Measurements from ENCODE around the gene RCAN2.

RCAN2 gene

DNA sequence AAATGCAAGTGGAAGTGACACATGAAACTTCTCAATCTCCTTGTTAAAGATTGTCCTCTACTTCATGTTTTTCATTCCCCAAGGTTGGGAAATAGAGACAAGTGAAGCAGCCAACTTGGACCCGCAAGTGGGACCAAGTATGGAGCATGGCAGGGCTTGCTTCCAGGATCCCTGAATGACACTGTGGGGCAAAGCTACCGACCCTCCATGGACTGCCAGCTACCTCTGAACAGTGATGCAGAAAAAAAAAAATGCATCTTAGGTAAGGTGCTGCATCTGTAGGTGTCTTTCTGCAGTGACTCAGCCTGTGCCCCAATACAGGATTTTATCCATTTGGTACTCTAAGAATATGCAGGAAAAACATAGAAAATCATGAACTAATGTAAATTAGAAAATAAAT, 201.4 kb downstream of the RCAN2 start:
- no peak for DNase-seq

DNA sequence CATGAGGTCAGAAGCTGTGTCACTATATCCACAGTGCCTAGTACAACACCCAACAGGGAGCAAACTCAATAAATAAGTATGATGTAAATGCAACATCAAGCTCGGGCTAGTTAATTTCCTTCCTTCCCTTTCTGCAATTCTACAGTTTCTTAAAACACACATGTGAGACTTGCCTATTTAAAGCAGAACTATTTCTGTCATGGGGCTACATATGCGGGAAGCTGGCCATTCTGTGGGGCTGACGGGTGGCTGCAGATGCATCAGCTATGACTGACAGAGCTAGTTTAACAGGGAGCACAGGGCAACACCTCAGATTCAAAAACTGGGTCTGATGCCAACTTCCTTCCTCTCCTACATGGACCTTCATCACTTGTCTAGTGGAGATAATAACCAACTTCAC, 202.4 kb downstream of the RCAN2 start:
- no peak for DNase-seq

DNA sequence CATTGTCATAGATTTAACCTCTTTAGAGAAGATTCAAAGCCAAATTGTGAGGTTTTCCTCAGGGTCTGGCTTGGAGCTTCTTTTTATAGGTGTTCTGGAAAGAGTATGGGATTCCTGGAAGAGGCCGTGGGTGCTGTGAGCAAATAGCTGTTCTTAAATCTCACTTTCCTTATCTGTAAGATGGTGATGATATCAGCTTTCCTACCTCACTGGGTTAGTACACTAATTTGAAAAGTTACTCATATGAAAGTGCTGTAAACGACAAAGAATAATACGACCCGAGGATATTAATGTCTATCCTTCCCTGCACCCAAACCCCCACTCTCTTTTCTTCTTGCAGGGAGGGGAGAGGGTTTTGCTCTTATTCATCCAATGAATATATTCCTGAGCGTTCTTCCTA, 203.6 kb downstream of the RCAN2 start:
- no peak for DNase-seq

DNA sequence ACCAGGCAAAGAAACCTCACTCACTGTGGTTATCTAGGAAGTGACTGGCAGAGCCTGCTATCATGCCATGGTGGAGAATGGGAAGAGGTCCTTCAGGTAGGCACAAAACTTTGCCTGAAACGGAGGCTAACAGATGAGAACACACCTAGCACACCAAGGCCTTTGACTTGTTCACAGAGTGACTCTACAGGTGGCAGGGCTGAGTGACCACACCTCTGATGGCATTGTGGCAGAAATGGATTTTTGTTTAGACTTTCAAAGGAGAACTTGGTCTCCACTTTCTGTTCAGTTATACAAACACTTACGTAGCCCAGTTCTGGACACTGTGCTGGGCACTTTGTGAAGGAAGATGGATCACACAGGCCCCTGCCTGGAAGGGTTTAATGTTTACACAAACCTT, 204.2 kb downstream of the RCAN2 start:
- no peak for DNase-seq

DNA sequence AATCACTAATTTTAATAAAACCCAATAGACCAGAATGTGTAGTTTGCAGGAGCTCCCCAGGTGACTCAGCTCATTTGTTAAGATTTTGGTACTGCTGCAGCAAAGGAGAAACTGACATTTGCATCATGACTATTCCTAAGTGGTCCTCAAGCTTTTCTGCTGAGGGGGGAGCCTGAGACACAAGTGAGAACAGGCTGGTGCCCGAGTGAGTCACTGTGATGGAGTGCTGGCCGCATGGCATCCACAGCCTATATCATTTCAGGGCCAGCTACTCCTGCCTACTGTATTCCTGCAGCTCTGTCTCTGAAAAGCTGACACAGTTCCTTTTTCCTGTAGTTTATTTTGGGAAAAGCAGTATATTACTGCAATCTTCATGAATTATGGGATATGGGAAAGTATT, 206.8 kb downstream of the RCAN2 start:
- no peak for DNase-seq

DNA sequence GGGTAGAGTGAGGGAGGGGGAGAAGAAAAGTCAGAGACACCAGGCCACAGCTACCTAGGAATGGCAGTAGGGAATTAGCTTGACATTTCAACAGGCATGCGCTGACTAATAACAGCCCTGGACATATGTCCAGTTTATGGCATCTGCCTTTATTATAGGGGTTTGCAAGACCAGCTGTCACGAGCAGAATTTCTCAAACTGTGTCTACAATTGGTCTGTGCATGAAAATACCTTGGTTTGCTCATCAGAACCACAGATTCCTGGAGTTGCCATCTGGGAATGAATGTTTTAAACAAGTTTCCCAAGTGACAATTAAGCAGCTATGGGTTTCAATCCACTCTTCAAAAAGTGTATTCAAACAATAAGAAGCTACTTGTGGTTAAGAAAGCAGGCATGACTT, 210.1 kb downstream of the RCAN2 start:
- no peak for DNase-seq

DNA sequence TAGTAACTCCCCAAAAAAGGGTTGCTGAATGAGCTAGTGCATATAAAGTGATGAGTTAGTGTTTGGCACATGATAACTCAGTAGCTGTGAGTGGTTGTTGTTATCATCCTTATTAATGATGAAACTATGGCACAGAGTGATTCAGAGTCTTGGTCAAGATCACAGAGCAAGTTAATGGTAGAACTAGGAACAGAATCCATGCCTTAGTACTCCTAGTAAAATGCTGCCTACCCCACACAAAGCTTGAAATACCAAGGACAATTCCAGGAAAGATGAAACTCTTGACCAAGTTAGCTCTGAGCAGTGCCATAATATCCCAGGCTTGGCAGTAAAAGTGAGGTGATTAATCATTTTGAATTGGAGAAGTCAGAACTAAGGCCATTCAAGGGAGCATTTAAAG, 211.4 kb downstream of the RCAN2 start:
- DNase-seq: no peak

DNA sequence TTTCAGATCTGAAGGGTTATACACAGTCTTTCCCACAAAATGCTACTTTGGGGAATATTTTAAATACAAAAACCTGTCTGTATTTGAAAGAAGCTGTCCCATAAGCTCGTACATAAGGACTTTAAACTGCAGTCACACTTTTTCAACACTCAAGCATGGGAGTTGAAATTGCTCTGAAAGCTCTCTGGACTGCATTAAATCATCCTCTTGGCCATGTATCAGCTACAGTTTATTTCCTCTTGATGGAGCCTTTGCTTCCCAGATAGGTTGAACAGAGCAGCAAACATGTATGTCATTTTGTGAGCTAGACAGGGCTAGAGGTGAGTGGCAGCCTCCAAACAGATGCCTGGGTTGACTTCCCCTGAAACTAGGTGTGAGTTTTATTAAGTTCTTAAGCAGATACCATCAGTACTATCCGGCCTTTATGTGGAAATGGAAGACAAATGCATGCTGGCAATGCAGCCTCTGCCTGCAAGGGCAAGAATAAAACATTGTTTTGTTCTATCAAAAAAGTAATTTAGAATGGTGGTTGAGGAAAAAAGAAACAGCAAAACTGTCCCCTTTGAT, 214.6 kb downstream of the RCAN2 start:
- peak in 1 of 2 donors; percentile 56 for DNase-seq

DNA sequence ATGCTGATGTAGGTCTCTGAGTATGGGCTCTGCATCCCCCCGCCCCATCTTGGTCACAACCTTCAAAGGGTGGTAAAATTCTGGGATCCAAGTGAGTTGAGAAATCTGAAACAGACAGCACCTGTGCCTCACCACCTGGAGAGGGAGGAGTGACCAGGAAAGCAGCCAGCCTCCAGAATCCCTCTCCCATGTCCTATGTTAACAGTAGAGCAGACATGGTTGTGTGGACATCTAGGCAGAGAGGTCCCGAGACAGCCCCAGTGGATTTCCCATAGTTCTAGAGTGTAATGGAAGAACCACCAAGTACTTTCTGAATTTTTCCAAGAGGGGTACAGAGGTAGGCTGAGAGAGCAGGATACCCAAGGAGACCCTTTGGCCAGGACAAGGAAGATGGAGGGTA, 216.7 kb downstream of the RCAN2 start:
- DNase-seq: no peak

DNA sequence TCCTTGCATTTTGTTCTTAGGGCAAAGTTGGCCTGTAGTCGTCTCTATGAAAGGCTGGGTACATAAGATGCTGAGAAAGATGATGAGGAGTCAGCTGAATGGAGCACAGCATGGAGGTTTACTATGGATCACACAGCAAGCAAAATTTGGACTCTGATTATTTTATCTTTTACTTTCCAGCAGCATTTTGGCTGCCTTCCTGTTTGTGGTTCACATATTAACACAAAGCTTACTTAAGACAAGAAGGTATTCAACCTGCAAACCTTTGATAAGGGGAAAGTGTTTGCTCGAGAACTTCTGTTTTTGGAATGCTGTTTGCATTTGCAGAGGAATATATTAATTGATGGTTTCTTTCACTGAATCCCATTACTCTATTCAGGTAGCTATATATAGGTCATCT, 217.3 kb downstream of the RCAN2 start:
- no peak for DNase-seq

DNA sequence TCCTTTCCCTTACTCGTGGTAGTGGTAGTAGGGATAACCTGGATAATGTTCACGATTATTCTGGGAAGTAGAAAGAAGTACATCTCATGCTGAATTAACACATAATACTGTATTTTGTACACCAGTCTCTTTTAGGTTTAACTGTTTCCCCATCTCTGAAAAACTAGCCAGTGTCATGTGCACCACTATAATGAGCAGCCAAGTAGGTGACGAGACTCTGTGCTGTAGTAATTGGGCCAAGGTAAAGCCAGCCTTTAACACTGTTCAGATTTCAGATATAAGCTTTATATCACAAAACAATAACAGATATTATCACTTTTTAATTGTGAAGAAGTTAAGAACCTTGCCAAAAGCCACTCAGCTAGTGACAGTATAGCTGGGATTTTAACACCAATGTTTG, 219.5 kb downstream of the RCAN2 start:
- DNase-seq: no peak

DNA sequence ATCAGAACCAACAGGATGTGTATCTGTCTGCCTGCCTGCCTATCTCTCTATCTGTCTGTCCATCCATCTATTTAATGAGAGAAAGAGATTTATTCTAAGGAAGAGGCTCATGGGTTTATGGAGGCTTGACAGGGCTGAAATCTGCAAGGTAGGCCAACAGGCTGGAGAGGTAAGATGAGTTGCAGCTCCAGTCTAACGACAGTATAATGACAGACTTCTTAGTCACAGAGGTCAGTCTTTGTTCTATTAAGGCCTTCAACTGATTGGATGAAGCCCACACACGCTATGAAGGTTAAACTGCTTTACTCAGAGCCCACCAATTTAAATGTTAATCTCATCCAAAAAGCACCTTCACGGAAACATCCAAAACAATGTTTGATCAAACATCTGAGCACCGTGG, 220.1 kb downstream of the RCAN2 start:
- DNase-seq: no peak

DNA sequence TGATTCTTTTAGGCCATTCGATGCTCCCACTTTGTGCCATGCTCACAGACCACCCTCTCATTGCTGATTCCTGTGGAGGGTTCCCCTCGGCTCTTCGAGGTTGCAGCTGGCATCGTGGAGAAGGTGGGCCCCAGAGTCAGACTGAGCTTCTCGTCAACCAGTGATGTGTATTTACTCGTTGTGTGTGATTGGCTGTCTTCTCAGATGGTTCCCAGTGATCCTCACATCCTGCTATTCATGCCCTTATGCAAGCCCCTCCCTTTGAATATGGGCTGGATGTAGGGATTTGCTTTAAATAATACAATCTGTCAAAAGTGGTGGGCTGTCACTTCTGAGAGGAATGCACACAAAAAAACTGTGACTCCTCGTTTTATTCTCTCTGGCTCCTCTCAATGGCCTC, 220.9 kb downstream of the RCAN2 start:
- no peak for DNase-seq

DNA sequence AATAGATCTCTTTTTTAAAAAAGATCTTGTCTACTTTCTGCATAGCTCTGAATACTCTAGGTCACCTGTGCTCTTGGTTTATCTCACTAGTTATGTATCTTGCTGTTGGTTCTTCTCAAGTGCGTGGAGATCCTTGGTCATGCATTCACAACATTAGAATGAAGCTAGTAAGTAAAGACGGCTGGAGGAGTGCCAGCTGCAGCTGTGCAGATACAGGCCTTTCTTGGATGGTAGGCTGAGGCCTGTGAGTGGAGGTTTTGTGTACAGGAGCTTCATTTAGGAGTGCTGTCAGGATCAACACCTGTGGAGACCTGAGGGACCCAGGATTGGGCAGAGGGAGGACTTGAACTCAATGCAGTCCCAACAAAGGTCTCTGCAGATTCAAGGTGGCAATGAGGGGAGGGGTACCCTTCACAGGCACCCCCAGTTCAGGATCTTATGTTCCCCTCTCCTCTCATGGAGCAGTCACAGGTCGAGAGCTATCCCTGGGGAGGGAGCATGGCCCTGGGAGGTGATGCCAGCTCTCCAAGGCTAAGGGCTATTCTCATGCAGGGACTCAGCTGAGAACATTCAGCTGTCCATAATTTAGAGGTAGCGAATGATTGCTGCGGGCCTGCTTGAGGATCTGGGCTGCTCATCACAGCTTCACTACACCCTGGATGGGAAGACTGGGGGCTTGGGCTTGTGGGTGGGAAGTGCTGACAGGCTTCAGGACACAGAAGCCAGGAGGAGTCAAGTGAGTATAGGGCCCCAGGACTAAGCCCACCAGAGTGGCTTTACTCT, 221.6 kb downstream of the RCAN2 start:
- DNase-seq: peak; percentile 13 to 24

DNA sequence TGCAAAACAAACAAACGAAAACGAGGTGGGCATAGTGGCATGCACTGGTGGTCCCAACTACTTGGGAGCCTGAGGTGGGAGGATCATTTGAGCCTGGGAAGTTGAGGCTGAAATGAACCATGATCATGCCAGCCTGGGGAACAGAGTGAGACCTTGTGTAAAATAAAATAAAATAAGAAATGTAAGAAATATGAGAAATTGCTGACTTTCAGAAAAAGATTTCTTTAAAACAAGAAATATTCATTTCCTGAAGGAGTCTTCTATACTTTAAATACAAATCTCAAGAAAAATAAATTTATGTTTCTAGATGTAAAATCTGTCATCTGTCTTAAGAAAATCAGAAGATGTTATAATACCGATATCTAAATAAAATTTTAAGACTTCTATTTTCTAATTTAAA, 223.7 kb downstream of the RCAN2 start:
- no peak for DNase-seq

DNA sequence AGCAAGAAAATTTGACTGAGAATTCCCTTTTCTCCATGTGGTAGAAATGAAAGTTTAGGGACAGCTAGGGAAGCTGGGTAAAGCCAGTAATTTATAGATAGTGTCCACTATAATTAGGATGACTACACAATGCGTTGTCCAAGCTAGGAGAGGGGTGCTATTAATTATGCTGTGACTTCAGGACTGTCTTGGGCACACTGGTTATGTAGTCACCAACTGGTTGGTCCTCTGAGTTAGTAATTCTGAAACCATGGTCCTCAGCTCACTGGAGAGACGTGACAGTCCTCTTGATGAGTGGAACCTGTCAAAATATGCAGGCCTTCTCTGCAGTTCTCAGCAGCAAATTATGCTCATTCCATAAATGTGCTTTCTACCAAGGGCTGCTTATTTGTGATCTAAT, 225.9 kb downstream of the RCAN2 start:
- no peak for DNase-seq

DNA sequence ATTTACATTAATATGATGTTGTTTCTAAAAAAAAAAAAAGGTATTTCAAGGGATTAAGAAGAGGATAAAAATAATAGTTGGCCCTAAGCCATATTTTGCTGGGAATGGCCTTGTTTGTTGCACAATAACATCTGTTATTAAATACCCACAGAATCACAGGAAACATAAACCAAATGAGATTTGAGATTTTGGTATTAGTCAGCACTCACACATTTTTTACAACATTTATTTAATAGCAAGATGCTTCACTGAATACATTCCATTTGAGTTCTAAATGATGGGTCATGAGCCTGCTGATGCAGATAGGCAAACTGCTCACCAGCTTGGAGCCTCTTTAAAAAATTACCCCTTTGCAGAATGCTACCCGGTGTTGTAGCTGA, 227.6 kb downstream of the RCAN2 start:
- no peak for DNase-seq

DNA sequence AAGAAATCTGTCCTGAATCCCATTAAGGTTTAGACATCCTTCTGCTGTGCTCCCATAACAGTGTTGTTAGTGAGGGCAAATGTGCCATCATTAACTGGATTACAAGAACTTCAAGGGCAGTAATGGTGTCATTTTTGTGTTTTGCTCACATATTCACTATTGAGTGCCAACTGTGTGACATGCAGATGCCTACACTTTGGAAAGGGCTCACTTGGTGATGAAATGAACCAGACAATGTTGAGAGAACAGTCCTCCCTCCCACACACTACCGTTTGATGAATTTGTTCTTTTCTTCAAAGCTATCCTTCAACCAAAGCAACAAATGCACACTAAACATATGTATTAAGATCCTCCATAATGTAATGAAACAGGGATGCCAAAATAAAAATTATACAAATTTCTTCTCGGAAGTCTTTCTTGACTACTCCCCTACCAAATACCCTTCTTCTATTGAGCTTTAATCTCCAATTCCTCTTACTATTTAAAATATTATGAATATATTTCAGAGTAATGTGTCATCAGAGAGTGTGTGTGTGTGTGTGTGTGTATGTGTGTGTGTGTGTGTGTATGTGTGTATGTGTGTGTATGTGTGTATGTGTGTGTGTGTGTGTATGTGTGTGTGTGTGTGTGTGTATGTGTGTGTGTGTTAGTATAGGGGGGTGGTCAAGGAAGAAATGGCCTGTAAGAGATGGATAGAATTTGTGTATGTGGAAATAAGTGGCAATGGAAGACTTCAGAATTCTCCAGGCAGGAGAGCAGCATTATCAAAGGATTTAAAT, 228.1 kb downstream of the RCAN2 start:
- DNase-seq: no peak

DNA sequence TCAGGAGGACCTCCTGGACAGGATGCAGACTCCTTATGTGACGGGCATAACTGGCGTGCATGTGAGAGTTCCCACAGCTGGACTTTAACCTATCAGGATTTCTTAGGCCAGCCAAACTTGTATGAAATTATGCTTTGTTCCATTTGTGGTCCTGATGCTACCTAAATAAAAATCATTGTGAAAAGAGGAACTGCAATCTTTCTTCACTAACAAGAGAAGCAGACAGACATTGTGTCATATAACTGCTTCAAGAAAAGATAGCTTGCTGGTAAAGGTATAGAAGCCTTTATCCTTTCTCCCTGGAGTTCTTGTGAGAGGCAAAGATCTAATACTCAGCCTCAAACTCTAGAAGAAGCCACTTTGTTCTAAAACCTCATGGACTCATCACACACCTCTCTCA, 233.0 kb downstream of the RCAN2 start:
- no peak for DNase-seq

DNA sequence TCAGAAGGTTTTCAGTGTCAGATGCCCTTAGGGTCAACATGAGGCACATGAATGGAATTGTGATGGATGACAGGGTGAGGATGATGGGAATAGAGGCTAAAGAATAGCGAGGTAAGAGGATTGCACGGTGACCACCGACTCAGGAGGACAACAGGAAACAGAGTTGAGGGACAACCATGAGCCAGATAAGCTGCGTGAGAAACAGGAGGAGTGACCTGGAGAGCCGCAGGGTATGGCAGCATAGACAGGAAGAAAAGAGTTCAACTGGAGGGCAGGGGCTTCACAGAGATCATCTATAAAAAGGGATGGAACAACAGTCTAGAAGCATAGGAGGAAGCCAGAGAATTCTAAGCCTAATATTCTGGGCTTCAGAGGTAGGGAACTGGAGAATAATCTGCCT, 235.7 kb downstream of the RCAN2 start:
- DNase-seq: no peak

DNA sequence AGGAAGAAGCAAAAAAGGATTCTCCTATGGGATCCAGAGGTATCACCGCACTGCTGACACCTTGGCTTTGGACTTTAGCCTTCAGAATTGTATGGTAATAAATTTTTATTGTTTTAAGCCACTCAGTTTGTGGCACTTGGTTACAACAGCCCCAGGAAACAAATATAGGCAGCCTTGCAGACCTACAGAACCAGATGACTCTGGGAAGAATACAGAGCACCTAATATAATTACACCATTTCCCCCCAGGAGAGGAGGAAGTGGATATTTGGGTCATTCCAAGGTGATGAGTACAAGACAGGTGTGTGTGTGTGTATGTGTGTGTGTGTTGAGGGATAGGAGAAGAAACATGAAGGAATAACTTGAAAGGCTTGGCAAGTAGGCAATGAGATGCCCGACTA, 236.3 kb downstream of the RCAN2 start:
- DNase-seq: no peak

DNA sequence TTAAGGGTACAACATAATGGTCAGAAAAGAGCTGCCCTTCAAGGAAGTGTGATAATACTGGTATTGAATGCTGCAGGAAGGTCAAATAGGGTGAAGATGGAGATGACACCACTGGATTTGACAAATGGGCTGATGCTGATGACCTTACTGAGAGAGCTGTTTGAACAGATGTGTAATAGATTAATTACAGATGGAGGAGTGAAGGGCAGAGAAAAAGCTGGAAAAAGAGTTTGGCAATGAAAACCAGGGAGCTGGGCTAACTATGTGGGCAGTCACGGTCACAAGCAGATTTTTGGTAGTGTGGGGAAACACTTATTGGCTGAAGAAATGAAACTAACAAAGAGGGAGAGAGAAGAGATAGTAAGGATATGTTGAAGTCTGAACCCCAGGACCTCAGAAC, 236.9 kb downstream of the RCAN2 start:
- DNase-seq: no peak

DNA sequence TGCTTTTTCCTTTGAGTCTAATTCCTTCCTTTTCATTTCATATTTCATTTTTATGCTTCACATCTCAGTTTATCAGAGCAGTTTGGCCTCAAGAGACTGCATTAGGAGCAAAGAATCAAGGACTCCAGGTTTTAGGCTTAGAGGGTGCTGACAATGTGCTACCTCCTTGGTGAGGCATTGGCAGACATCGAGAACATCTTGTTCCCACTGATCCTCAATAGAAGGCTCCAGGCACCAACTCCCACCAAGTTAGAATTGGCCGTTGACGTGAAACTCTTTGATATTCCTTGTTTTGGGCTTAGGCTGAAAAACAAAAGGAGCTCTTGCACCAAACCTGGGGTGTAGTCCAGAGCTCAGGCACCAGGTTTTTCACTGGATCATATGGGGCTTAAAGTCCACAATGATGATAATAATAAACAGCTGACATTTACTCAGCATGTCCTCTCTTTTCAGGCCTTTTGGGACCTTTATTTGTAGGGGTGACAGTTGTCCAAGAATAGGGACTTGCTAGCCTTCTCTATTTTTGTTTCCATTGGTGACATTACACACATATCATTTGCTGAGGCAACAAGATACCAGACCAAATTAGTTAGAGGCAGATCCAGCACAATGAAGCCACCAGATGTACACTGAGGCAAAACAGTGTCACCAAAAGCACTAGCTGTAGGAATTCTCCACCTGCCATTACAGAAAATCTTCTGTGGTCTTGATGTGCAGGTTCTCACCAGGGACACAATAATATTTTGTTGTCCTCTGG, 239.5 kb downstream of the RCAN2 start:
- no peak for DNase-seq

DNA sequence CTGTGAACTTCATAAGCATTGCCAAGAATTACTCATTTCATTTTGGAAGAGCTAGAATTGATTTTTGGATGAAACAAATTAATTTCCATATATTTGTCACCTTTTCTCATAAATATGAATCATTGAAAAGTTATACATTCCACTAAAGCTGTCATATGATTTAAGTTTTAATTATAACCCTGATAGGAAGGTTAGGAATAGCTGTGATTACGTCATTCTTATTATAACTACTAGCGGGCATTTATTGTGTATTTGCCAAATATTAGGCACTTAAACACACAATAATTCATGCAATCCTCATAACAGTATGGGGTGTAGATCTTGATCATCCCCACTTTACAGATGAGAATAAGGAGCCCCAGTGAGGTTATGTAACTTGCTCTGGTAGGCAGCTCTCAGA, 243.1 kb downstream of the RCAN2 start:
- no peak for DNase-seq
